GM23338 (cell line): ENCODE data around the gene CFAP53. TPM values are rescaled to one million over a fixed set of nuclear protein-coding genes. Genes with fewer than 3 reads are reported as not detected.
A peak's percentile ranks its signal among the peaks of the same experiment; 100 is the strongest.

ENCODE experiments used
- ATAC-seq: fragments of 200-7000 bp; cut with Tn5 transposase; 3 replicates; pipeline ENCODE4 v1.9.1; 2020
- DNase-seq: peaks from one replicate; pipeline ENCODE4 v3.0.0-alpha.2; 2015; ENCODE audit warnings: low spot score
- H2AFZ ChIP-seq: fragments of 200-600 bp; sonication (generic); 2 replicates; pipeline ENCODE4 v1.8.0; 2016; ENCODE audit warnings: antibody characterized with exemption, mild to moderate bottlenecking, moderate library complexity
- H3F3A ChIP-seq: fragments of 200-600 bp; sonication (generic); replicated peaks from 2 replicates; pipeline ENCODE4 v1.8.0; 2017; ENCODE audit warnings: antibody characterized with exemption, mixed run types, low read depth
- H3K27ac ChIP-seq: fragments of 200-600 bp; sonication (generic); 2 replicates; pipeline ENCODE4 v1.6.1; 2016; ENCODE audit warnings: low read depth
- H3K27me3 ChIP-seq: fragments of 200-600 bp; sonication (generic); 2 replicates; pipeline ENCODE4 v1.8.0; 2016; ENCODE audit warnings: mild to moderate bottlenecking, mixed run types, moderate library complexity; ENCODE audit not compliant: insufficient read depth
- H3K36me3 ChIP-seq: fragments of 200-600 bp; sonication (generic); 2 replicates; pipeline ENCODE4 v1.8.0; 2016; ENCODE audit warnings: mild to moderate bottlenecking; ENCODE audit not compliant: insufficient read depth
- H3K4me1 ChIP-seq: fragments of 200-600 bp; sonication (generic); 2 replicates; pipeline ENCODE4 v1.8.0; 2016; ENCODE audit warnings: mild to moderate bottlenecking, moderate library complexity; ENCODE audit not compliant: insufficient read depth
- H3K4me2 ChIP-seq: fragments of 200-600 bp; sonication (generic); 2 replicates; pipeline ENCODE4 v1.7.1; 2017; ENCODE audit warnings: mixed run types
- H3K4me3 ChIP-seq: fragments of 200-600 bp; sonication (generic); 2 replicates; pipeline ENCODE4 v1.6.1; 2016; ENCODE audit warnings: mixed run types
- H3K79me2 ChIP-seq: fragments of 200-600 bp; sonication (generic); replicated peaks from 2 replicates; pipeline ENCODE4 v1.8.0; 2017; ENCODE audit warnings: mild to moderate bottlenecking; ENCODE audit not compliant: insufficient read depth
- H3K9me2 ChIP-seq: fragments of 200-600 bp; sonication (generic); 2 replicates; pipeline ENCODE4 v1.8.0; 2017; ENCODE audit not compliant: insufficient read depth
- H4K20me1 ChIP-seq: fragments of 200-600 bp; sonication (generic); replicated peaks from 2 replicates; pipeline ENCODE4 v1.8.0; 2017; ENCODE audit warnings: mild to moderate bottlenecking; ENCODE audit not compliant: insufficient read depth
- H3K27ac Mint-ChIP-seq: 2 replicates; pipeline ENCODE4 v1.8.0; 2020; ENCODE audit warnings: inconsistent platforms, mild to moderate bottlenecking, moderate library complexity, mixed read lengths
- H3K27me3 Mint-ChIP-seq: 3 replicates; pipeline ENCODE4 v1.8.0; 2022; ENCODE audit warnings: low read depth, mild to moderate bottlenecking, moderate library complexity, mixed read lengths, inconsistent platforms; ENCODE audit not compliant: insufficient read depth, poor library complexity
- H3K36me3 Mint-ChIP-seq: 3 replicates; pipeline ENCODE4 v1.8.0; 2021; ENCODE audit warnings: low read depth, mild to moderate bottlenecking, inconsistent platforms, moderate library complexity, mixed read lengths
- H3K4me1 Mint-ChIP-seq: 3 replicates; pipeline ENCODE4 v1.8.0; 2020; ENCODE audit warnings: mild to moderate bottlenecking, inconsistent platforms, mixed read lengths
- H3K4me3 Mint-ChIP-seq: 3 replicates; pipeline ENCODE4 v1.8.0; 2021; ENCODE audit warnings: moderate library complexity, mild to moderate bottlenecking, inconsistent platforms, mixed read lengths
- H3K9me3 Mint-ChIP-seq: 3 replicates; pipeline ENCODE4 v1.8.0; 2020; ENCODE audit warnings: moderate library complexity, mild to moderate bottlenecking, inconsistent platforms, mixed read lengths
- CREB1 ChIP-seq: fragments of 250-450 bp; sonication (Bioruptor Pico); IDR thresholded peaks from 2 replicates; pipeline ENCODE4 v1.5.0; 2020; ENCODE audit warnings: low read depth, mild to moderate bottlenecking, moderate library complexity
- JUNB ChIP-seq: IDR thresholded peaks from one replicate; pipeline ENCODE4 v1.6.1; 2016; ENCODE audit warnings: antibody characterized with exemption; ENCODE audit not compliant: unreplicated experiment
- POLR2AphosphoS5 ChIP-seq: IDR thresholded peaks from 2 replicates; pipeline ENCODE4 v1.6.1; 2016; ENCODE audit warnings: antibody characterized with exemption, low read depth
- STAT1 ChIP-seq: IDR thresholded peaks from one replicate; pipeline ENCODE4 v1.6.1; 2016; ENCODE audit warnings: antibody characterized with exemption; ENCODE audit not compliant: unreplicated experiment
- ZNF114 ChIP-seq: fragments of 250-450 bp; sonication (Bioruptor Pico); IDR thresholded peaks from 2 replicates; pipeline ENCODE4 v1.5.0; 2020; ENCODE audit warnings: mild to moderate bottlenecking, moderate library complexity
- ZNF462 ChIP-seq: fragments of 250-450 bp; sonication (Bioruptor Pico); IDR thresholded peaks from 2 replicates; pipeline ENCODE4 v1.5.0; 2020; ENCODE audit warnings: mild to moderate bottlenecking, moderate library complexity
- polyA plus RNA-seq: library from polyadenylated mRNA; unstranded; fragments of >200 nt; fragmentation: Nextera tagmentation; extraction: Ambion mirVana; gene quantifications from 2 replicates; pipeline ENCODE4 v1.2.1, GENCODE V29; 2016
- total RNA-seq: library from RNA; depleted of rRNA; stranded (reverse); fragments of >200 nt; shearing (Covaris generic); gene quantifications from 2 replicates; pipeline ENCODE4 v1.2.3, GENCODE V29; 2014
- TF ChIP-seq, protein P1 (sequence below): IDR thresholded peaks from one replicate; pipeline ENCODE4 v1.6.1; 2018; ENCODE audit warnings: antibody characterized with exemption; ENCODE audit not compliant: unreplicated experiment

Gene CFAP53
- total and polyA plus RNA-seq, 2 experiments from 2014 or later = 0.71 TPM; not detected in 1

DNA sequence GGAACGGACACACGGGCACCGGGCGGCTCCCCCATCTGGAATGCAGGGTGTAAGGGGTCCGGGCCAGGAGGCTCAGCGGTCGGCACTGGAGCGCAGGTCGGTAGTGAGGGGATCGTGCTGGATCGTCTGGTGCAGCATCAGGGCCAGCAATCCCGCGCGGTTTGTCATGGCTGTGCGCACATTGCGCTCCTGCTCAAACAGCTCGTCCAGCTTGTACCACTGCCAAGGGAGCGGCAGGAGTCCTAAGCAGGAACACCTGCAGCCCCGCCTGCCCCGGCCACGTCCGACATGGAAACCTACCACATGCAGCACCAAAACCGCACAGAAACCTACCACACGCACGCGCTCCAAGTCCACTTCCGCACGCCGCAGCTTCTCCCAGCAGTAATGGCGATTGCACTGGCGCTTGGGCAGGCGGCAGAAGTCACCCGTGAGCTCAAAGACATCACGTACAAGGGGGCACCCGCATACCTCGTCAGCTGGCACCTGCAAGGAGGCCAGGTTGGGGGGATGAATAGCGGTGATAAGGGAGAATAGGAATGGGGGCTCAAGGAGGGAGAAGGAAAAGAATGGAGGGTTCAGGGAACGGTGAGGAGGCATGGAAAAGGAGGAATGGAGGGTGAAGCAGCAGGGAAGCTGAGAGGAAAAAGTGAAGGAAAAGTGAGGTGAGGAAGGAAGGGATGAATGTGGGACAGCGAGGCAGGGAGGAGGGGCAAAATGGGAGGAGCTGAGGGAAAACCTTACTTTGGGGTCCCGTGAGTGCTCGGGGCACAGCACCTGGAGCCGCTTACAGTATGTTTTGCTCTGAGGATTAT is 16.4 kb upstream of the CFAP53 start:
- Histone ChIP-seq H3K27me3 (no peaks in the 10 kb centered on the region), H3K9me2 (no peaks in the 10 kb centered on the region), H3K4me3 (no peak overlapping the region), H3K79me2 (peaks cover 33% of the 10 kb centered on the region), H3K27ac (no peak overlapping the region), H4K20me1 (no peaks in the 10 kb centered on the region; the same call in 1 of the 2 replicates), H3K36me3 (no peaks in the 10 kb centered on the region), H2AFZ (no peak overlapping the region), H3K4me1 (peaks cover 6% of the 10 kb centered on the region; the same call in 1 of the 2 replicates), H3K4me2 (peak overlapping the region; percentile 96), H3F3A (no peaks in the 10 kb centered on the region; the same call in 1 of the 2 replicates)
- H3K9me3 Mint-ChIP-seq = no peaks in the 10 kb centered on the region; the same call in 2 of the 3 replicates
- peaks cover 20% of the 10 kb centered on the region for H3K4me1 Mint-ChIP-seq
- no peak overlapping the region for H3K27ac Mint-ChIP-seq
- DNase-seq (no peak), ATAC-seq (no peak)
- peaks cover 19% of the 10 kb centered on the region for H3K27me3 Mint-ChIP-seq
- no peak for TF ChIP-seq POLR2AphosphoS5
- peak overlapping the region; percentile 91 for H3K4me3 Mint-ChIP-seq
- peaks cover 48% of the 10 kb centered on the region for H3K36me3 Mint-ChIP-seq

DNA sequence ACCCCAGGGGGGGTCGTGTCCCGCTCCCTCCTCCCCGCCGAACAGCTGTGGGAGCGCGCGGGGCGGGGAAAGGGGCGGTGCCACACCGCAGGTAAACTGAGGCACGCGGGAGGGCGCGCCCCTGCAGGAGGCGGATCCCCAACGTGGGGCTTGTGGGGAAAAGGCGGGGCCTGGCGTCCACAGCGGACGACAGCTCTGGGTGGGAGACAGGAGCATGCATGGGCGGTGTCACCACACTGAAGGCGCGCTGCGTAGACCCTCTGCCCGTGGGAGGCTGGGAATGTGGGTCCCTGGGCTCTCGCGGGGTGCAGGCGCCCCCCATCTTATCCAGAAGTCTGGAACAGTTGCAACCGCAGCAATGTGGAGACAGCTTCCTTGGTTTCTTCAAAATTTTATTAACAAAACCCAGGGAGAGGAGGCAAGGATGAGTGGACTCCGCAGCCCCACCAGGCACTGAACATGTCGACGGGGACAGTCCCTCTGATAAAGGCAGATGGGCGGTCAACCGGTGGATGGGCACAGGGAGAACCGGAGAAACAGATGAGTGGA is 15.8 kb upstream of the CFAP53 start:
- H3K9me3 Mint-ChIP-seq = no peaks in the 10 kb centered on the region
- peaks cover 14% of the 10 kb centered on the region for H3K27me3 Mint-ChIP-seq
- no peaks in the 10 kb centered on the region; the same call in 1 of the 2 replicates for H4K20me1 ChIP-seq
- no peaks in the 10 kb centered on the region for H3K9me2 ChIP-seq
- H3F3A ChIP-seq = no peaks in the 10 kb centered on the region; the same call in 1 of the 2 replicates
- peaks cover 44% of the 10 kb centered on the region for H3K36me3 Mint-ChIP-seq
- peak overlapping the region; percentile 95 for H2AFZ ChIP-seq
- H3K4me1 ChIP-seq = peaks cover 6% of the 10 kb centered on the region; the same call in 1 of the 2 replicates
- H3K79me2 ChIP-seq = peaks cover 30% of the 10 kb centered on the region
- ATAC-seq (peak; percentile 5), DNase-seq (no peak)
- H3K4me3 Mint-ChIP-seq = peak overlapping the region; percentile 91
- H3K27me3 ChIP-seq = no peaks in the 10 kb centered on the region
- H3K27ac Mint-ChIP-seq = no peak overlapping the region
- peak overlapping the region; percentile 96 for H3K4me3 ChIP-seq
- peaks cover 2% of the 10 kb centered on the region; the same call in 1 of the 2 replicates for H3K36me3 ChIP-seq
- peak overlapping the region; percentile 26; the same call in 1 of the 2 replicates for H3K27ac ChIP-seq
- H3K4me1 Mint-ChIP-seq = peaks cover 20% of the 10 kb centered on the region
- TF ChIP-seq CREB1 (no peak), ZNF114 (no peak), JUNB (no peak), STAT1 (no peak), ZNF462 (no peak)
- TF ChIP-seq, protein P1, sequence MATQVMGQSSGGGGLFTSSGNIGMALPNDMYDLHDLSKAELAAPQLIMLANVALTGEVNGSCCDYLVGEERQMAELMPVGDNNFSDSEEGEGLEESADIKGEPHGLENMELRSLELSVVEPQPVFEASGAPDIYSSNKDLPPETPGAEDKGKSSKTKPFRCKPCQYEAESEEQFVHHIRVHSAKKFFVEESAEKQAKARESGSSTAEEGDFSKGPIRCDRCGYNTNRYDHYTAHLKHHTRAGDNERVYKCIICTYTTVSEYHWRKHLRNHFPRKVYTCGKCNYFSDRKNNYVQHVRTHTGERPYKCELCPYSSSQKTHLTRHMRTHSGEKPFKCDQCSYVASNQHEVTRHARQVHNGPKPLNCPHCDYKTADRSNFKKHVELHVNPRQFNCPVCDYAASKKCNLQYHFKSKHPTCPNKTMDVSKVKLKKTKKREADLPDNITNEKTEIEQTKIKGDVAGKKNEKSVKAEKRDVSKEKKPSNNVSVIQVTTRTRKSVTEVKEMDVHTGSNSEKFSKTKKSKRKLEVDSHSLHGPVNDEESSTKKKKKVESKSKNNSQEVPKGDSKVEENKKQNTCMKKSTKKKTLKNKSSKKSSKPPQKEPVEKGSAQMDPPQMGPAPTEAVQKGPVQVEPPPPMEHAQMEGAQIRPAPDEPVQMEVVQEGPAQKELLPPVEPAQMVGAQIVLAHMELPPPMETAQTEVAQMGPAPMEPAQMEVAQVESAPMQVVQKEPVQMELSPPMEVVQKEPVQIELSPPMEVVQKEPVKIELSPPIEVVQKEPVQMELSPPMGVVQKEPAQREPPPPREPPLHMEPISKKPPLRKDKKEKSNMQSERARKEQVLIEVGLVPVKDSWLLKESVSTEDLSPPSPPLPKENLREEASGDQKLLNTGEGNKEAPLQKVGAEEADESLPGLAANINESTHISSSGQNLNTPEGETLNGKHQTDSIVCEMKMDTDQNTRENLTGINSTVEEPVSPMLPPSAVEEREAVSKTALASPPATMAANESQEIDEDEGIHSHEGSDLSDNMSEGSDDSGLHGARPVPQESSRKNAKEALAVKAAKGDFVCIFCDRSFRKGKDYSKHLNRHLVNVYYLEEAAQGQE = no peak
- peak overlapping the region; percentile 96 for H3K4me2 ChIP-seq
